ENCODE measurements around the gene PRPH2.
"Not testable (repeated sequence)": the region's sequence is repeated elsewhere in the genome, so short reads cannot be mapped to it uniquely, and the experiment has no call there.

The PRPH2 gene

DNA sequence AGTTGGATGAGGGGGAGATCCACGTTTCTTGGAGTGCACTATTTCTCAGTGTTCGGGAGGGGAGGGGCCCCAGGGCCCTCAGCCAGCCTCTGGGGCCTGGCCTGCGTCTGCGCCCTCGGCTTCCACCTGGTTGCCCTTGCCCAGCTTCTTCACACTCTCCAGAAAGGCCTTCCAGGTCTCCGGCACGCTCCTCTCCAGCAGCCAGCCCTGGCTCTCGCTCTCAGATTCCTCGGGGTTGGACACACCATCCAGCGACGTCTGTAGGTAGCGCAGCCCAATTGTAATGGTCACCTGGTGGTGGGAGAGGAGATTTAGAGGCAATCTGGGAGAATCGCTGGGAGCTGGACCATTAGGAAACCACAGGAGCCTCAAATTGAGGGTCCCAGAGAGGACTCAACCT is 24.2 kb downstream of the PRPH2 start:
- DNase-seq (ENCODE audit: low spot score): no peak

GRCh38 chr6:42697268-42697655 is 25.1 kb downstream of the PRPH2 start:
- DNase-seq (ENCODE audit: low spot score): no peak

- DNase-seq (ENCODE audit: low spot score): no peak
Measured at GRCh38 chr6:42696526-42697267, 25.7 kb downstream of the PRPH2 start.

GRCh38 chr6:42694586-42694985 is 27.8 kb downstream of the PRPH2 start:
- DNase-seq (ENCODE audit: low spot score): no peak

GRCh38 chr6:42693725-42694323 is 28.6 kb downstream of the PRPH2 start:
- DNase-seq (ENCODE audit: low spot score): no peak

DNA sequence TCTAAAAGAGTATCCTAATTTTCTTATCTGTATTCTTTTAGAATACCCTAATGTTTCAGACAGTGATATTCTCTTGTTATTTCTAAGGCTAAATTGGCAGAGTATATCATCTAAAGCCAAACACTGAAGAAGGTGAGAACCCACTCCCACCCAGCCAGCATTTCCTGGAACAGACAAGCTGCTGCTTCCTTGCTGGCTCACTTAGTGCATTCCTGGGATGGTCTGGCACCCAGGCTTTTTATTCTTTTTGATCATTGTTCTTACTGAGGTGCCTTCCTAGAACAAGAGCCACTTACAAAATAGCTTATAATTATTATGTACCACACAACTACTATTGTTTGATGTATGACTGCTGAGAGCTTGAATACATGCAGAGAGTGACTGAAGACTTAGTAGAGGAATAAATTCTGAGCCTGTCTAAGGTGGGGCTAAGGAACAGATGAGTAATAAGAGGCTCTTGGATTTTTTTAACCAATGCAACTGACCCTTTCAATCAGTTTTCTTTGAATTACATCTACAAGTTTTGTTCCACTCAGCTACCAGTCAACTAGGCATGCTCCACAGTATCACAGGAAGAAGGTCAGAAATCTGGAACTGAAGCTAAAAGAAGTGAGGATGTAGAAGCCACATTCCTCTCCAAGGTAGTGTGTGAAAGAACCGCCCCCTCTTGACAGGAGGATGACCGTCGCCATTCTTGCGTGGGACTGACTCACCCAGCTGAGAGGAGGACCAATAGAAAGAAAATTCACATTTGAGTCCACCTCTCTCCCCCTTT is 30.1 kb downstream of the PRPH2 start:
- no peak for DNase-seq (ENCODE audit: low spot score)

DNA sequence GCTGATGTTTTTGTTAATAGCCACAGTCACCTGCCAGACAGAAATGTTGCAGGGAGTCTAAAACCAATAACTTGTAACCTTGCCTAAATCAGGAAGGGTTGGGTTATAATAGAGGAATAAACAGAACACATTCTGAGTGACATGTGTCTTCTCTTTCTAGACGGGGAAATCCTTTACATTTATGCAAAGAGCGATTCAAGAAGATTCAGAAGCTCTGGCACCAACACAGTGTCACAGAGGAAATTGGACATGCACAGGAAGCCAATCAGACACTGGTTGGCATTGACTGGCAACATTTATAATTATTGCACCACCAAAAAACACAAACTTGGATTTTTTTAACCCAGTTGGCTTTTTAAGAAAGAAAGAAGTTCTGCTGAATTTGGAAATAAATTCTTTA is 31.5 kb downstream of the PRPH2 start:
- no peak for DNase-seq (ENCODE audit: low spot score)

DNA sequence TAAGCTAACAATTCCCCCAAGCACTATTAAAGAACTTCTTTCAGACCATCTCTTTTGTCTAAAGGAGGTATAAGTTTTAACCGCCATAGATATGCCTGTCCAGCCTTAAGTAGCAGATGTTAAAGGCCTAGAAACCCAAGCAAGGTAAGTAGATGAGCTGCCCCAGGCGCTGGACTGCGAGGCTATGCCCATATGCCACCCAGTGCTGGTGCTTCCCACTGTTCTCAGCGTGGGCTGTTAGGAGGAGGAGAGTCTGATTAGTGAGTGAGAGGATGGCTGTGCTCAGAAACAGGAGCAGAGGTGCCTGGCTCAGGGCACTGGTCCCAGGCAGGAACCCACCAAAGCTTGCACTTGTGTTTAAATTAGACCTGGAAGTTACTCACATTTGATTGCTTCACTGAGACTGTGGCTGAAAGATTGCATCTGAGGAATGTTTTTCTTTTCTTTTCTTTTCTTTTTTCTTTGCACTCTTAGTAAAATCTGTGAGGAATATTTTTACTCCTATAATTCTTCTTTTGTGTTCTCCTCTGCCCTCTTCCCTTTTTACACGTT is 32.2 kb downstream of the PRPH2 start:
- DNase-seq (ENCODE audit: low spot score): no peak

DNA sequence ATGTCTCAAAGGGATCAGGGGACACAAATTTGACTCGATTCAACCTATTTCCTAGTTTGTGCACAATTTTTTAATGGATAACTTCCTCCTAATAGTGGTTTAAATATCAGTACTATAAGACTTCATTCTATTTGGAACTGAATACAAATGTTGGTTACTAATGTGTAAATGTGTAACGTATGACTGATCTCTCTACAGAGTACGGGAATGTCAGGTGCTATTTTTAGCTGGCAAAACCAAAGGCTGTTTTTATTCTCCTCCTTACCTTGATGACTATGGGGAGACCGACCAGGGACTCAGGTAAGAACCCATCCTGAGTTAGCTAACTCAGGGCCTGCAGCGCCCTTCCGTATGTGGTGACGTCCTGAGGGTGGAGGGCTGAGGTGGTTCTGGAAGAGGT is 33.0 kb downstream of the PRPH2 start:
- DNase-seq (ENCODE audit: low spot score): no peak

- DNase-seq (ENCODE audit: low spot score): no peak
Measured at GRCh38 chr6:42688281-42688680, 34.1 kb downstream of the PRPH2 start.

DNA sequence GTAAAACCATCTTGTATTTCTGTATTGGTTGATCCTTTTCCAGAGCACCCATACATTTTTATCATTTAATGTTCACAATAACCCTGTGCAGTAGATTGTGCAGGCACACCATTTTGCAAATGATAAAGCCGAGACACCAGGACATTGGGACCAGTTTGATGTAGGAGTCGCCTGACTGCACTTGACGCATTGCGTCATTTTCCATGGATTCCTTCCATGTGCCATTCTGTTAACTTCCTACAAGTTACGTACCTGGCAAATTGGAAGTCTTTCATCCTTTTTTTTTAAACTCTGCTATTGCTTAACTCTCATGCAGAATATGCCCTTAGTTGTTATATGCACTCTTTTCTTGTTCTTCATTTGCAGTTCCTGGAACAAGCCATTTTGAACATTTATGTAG is 43.0 kb downstream of the PRPH2 start:
- no peak for DNase-seq (ENCODE audit: low spot score)

DNA sequence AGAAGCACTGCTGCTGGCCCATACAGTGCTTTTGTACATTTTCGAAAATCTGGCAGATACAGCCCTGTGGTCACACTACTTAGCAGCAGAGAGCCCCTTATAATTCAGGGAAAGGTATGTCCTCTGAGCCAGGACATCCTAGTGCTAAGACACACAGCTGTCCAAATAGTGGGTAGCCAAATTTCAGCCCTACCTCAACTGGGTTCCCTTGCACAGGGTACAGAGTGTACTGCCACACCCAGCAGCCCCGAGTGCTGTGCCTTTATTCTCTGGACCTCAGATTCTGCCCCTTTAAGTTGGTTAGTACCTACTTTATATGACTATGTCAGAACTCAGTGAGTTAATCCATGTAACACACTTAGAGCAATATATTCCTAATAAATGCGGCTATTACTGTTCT is 47.6 kb downstream of the PRPH2 start:
- DNase-seq (ENCODE audit: low spot score): no peak

GRCh38 chr6:42674368-42674767 is 48.0 kb downstream of the PRPH2 start:
- DNase-seq (ENCODE audit: low spot score): not testable (repeated sequence)

DNA sequence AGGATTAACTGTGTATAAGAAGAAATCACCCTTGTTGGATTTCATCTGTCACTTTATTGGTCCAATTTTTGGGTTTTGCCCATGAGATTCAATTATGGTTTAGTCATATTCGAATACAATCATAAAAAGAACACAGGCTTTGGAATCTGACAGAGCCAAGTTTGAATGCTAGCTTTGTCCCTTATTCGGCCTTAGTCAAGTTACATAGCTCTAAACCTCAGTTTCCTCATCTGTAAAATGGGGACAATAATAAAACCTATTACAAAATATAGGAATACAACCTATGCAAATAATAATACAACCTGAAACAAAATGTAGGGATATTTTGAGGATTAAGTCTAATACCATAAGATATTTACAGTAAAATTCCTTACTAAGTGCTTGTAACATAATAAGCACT is 57.7 kb downstream of the PRPH2 start:
- no peak for DNase-seq (ENCODE audit: low spot score)

GRCh38 chr6:42661540-42662153 is 60.8 kb downstream of the PRPH2 start:
- peak; percentile 82 for DNase-seq (ENCODE audit: low spot score)

- DNase-seq (ENCODE audit: low spot score): no peak
Measured at GRCh38 chr6:42659806-42660205, 62.6 kb downstream of the PRPH2 start.

DNA sequence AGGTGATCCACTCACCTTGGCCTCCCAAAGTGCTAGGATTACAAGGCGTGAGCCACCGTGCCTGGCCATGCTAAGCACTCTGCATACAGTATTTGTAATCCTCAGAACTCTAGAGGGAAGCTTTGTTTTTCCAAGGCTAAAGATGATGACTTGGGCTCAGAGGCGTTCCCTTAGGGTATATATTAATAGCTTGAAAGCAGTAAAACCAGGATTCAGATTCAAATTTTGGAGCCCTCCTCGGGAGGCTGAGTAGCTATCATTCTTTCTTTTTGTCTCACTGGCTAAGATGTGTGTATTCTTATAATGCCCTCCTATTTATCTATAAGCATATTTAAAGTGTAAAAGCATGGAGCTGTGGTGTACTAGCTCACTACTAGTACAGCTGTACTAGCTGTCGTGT is 68.5 kb downstream of the PRPH2 start:
- no peak for DNase-seq (ENCODE audit: low spot score)

- no peak for DNase-seq (ENCODE audit: low spot score)
Measured at GRCh38 chr6:42652024-42652746, 70.2 kb downstream of the PRPH2 start.

All from ecto neural progenitor cell (in vitro differentiated cells).